Keratinocyte (primary cell): ENCODE measurements around the gene WNT7B. TPM values are rescaled to one million over a fixed set of nuclear protein-coding genes. Genes with fewer than 3 reads are reported as not detected.

Source experiments
- DNase-seq: peaks from one replicate; pipeline ENCODE4 v3.0.0-alpha.2; 2011; ENCODE audit warnings: low read depth, missing footprints, low spot score
- FAIRE-seq: peaks from 2 replicates; lab custom pipeline; 2011; peaks lifted over from hg19 to GRCh38; lab: Jason Lieb, UNC
- H2AFZ ChIP-seq: 2 replicates; pipeline ENCODE4 v1.6.0; 2012; ENCODE audit warnings: low read length, control low read depth, inconsistent platforms; ENCODE audit not compliant: control insufficient read depth
- H3K27ac ChIP-seq: 2 replicates; pipeline ENCODE4 v1.5.1; 2011; ENCODE audit warnings: low read length; ENCODE audit not compliant: control insufficient read depth, insufficient read depth
- H3K27me3 ChIP-seq: 3 replicates; pipeline ENCODE4 v1.6.0; 2011; ENCODE audit warnings: low read length; ENCODE audit not compliant: control insufficient read depth, insufficient read depth; ENCODE audit errors: extremely low read depth
- H3K36me3 ChIP-seq, 2 experiments: 2 replicates in 1 of 2; 3 replicates in 1 of 2; pipeline ENCODE4 v1.5.1; 2011; ENCODE audit warnings: low read length in 2 of 2, mild to moderate bottlenecking in 1 of 2; ENCODE audit not compliant: control insufficient read depth in 2 of 2, insufficient read depth in 2 of 2; ENCODE audit errors: extremely low read depth in 1 of 2
- H3K4me1 ChIP-seq: 3 replicates; pipeline ENCODE4 v1.5.1; 2011; ENCODE audit warnings: low read length; ENCODE audit not compliant: control insufficient read depth, insufficient read depth; ENCODE audit errors: extremely low read depth
- H3K4me2 ChIP-seq: 3 replicates; pipeline ENCODE4 v1.6.0; 2011; ENCODE audit warnings: low read depth, low read length; ENCODE audit not compliant: control insufficient read depth, insufficient read depth; ENCODE audit errors: extremely low read depth
- H3K4me3 ChIP-seq, 3 experiments: fragments of 200-600 bp in 1 of 3; sonication (generic) in 1 of 3; 2 replicates in 2 of 3; 3 replicates in 1 of 3; pipeline ENCODE4 v1.5.1; 2011 to 2016; ENCODE audit warnings: low read length in 3 of 3, mild to moderate bottlenecking in 3 of 3, control low read depth in 2 of 3, inconsistent platforms in 1 of 3, low read depth in 1 of 3, mixed read lengths in 1 of 3, mixed run types in 1 of 3, moderate library complexity in 1 of 3; ENCODE audit not compliant: control insufficient read depth in 2 of 3, insufficient read depth in 2 of 3; ENCODE audit errors: extremely low read depth in 1 of 3
- H3K79me2 ChIP-seq: 2 replicates; pipeline ENCODE4 v1.6.0; 2012; ENCODE audit warnings: low read length; ENCODE audit not compliant: control insufficient read depth, insufficient read depth
- H3K9ac ChIP-seq: 3 replicates; pipeline ENCODE4 v1.6.0; 2011; ENCODE audit warnings: low read length; ENCODE audit not compliant: control insufficient read depth, insufficient read depth; ENCODE audit errors: extremely low read depth
- H3K9me1 ChIP-seq: 3 replicates; pipeline ENCODE4 v1.6.0; 2011; ENCODE audit warnings: low read length; ENCODE audit not compliant: control insufficient read depth, insufficient read depth; ENCODE audit errors: extremely low read depth
- H3K9me3 ChIP-seq: 2 replicates; pipeline ENCODE4 v1.5.1; 2012; ENCODE audit warnings: low read depth, low read length; ENCODE audit not compliant: control insufficient read depth
- H4K20me1 ChIP-seq: 3 replicates; pipeline ENCODE4 v1.6.0; 2011; ENCODE audit warnings: low read length; ENCODE audit not compliant: control insufficient read depth, insufficient read depth; ENCODE audit errors: extremely low read depth
- EZH2 ChIP-seq: IDR thresholded peaks from one replicate; pipeline ENCODE4 v1.6.1; 2012; ENCODE audit warnings: inconsistent platforms, mild to moderate bottlenecking, low read length, moderate library complexity
- dilution Hi-C: fragments of 300-500 bp; cut with MboI; formaldehyde crosslinking; loops from one replicate; pipeline ENCODE4 v1.7.0; 2020; ENCODE audit warnings: low sequenced_read_pairs; ENCODE audit not compliant: extremely low pct_ligation_motif_present
- polyA plus RNA-seq, 5 experiments: library from polyadenylated mRNA; depleted of rRNA in 3 of 5; stranded (reverse) in 3 of 5; stranded (forward) in 1 of 5; unstranded in 1 of 5; fragments of >200 nt; gene quantifications; 1 replicate in 1 of 5; 2 replicates in 3 of 5; 3 replicates in 1 of 5; pipeline versions ENCODE4 v1.2.1 to v1.2.3, GENCODE V29; 2011 to 2012; ENCODE audit warnings: missing spikeins in 2 of 5, low read depth in 1 of 5, low replicate concordance in 1 of 5
- TF ChIP-seq, protein P1 (sequence below), 3 experiments: IDR thresholded peaks in 1 of 3; conservative IDR thresholded peaks in 1 of 3; optimal IDR thresholded peaks in 1 of 3; 2 replicates in 2 of 3; 3 replicates in 1 of 3; pipeline versions ENCODE3 to v1.5.1; 2011; ENCODE audit warnings: low read length in 3 of 3, mild to moderate bottlenecking in 3 of 3, moderate library complexity in 2 of 3, control low read depth in 1 of 3, inconsistent platforms in 1 of 3; ENCODE audit not compliant: insufficient read depth in 2 of 3; ENCODE audit errors: extremely low read depth in 1 of 3

WNT7B gene
- polyA plus RNA-seq, 1 donor (not counting 4 experiments of a cell fraction or from before 2014, with no cell fraction given) = 1.7 TPM

DNA sequence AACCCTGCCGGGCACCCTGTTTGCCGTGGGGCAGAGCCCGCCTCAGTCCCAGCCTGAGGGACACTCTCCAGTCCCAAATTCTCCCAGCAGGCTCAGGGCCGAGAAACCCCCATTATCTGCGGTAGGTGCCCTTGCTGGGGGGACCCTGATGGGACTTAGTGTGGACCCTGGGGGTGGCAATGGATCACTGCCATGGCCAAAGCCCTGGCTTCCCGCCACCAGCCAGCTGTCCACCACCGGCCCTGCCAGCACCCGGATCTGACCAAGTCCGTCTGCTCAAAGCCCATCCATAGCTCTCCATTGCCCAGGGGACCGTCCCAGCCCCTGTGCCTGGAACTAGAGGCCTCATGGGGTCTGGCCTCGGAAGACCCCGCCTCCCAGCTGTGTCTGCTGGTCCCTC is 24.4 kb downstream of the WNT7B start:
- Histone ChIP-seq H3K36me3 (no peaks in the 10 kb centered on the region), H3K9me1 (no peaks in the 10 kb centered on the region), H2AFZ (no peak overlapping the region), H3K27me3 (peaks cover 10% of the 10 kb centered on the region), H3K9ac (no peak overlapping the region), H3K27ac (no peak overlapping the region), H3K79me2 (no peaks in the 10 kb centered on the region), H3K9me3 (no peaks in the 10 kb centered on the region), H4K20me1 (peaks cover 3% of the 10 kb centered on the region), H3K4me2 (no peak overlapping the region), H3K4me3 (no peak overlapping the region), H3K4me1 (peaks cover 9% of the 10 kb centered on the region)
- dilution Hi-C loops = no loop called here
- DNase-seq (no peak), FAIRE-seq (no peak)
- no peak for TF ChIP-seq EZH2
- TF ChIP-seq, protein P1, sequence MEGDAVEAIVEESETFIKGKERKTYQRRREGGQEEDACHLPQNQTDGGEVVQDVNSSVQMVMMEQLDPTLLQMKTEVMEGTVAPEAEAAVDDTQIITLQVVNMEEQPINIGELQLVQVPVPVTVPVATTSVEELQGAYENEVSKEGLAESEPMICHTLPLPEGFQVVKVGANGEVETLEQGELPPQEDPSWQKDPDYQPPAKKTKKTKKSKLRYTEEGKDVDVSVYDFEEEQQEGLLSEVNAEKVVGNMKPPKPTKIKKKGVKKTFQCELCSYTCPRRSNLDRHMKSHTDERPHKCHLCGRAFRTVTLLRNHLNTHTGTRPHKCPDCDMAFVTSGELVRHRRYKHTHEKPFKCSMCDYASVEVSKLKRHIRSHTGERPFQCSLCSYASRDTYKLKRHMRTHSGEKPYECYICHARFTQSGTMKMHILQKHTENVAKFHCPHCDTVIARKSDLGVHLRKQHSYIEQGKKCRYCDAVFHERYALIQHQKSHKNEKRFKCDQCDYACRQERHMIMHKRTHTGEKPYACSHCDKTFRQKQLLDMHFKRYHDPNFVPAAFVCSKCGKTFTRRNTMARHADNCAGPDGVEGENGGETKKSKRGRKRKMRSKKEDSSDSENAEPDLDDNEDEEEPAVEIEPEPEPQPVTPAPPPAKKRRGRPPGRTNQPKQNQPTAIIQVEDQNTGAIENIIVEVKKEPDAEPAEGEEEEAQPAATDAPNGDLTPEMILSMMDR (optimal IDR thresholded peaks at IDR 0.05 in 1 of 3, IDR thresholded peaks at IDR 0.05 in 1 of 3, conservative IDR thresholded peaks at IDR 0.05 in 1 of 3; ENCODE audit: extremely low read depth in 1 of 3, insufficient read depth in 2 of 3, low read length in 3 of 3) = no peak

DNA sequence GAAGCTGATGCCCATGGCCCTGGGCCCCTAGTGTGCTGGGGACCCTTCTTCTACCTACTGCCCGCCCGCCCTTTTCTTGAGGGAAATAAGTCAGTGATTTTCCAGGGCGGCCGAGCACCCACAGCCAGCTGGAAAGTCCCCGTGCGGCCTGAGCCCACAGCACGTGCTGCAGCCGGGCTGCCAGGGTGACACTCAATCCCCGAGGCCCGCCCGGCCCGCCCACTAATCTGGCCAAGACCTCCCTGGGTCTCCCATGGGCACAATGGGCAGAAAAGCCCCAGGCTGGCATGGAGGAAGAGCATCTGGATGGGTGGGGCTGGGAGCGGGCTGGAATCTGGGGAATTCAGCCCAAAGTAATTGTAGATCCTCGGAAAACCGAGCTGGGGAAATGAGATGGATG is 24.8 kb downstream of the WNT7B start:
- H3K79me2 ChIP-seq = no peaks in the 10 kb centered on the region
- peaks cover 3% of the 10 kb centered on the region for H4K20me1 ChIP-seq
- H2AFZ ChIP-seq = no peak overlapping the region
- no peak overlapping the region for H3K9ac ChIP-seq
- H3K4me3 ChIP-seq = no peak overlapping the region
- H3K9me3 ChIP-seq = no peaks in the 10 kb centered on the region
- H3K4me1 ChIP-seq = peaks cover 9% of the 10 kb centered on the region
- H3K36me3 ChIP-seq = no peaks in the 10 kb centered on the region
- H3K27ac ChIP-seq = no peak overlapping the region
- DNase-seq (no peak), FAIRE-seq (no peak)
- no peaks in the 10 kb centered on the region for H3K9me1 ChIP-seq
- no peak overlapping the region for H3K4me2 ChIP-seq
- dilution Hi-C loops = no loop called here
- TF ChIP-seq EZH2 = no peak
- TF ChIP-seq, protein P1 (optimal IDR thresholded peaks at IDR 0.05 in 1 of 3, IDR thresholded peaks at IDR 0.05 in 1 of 3, conservative IDR thresholded peaks at IDR 0.05 in 1 of 3; ENCODE audit: extremely low read depth in 1 of 3, insufficient read depth in 2 of 3, low read length in 3 of 3) = no peak
- H3K27me3 ChIP-seq = peaks cover 10% of the 10 kb centered on the region
